ENCODE measurements around the gene FBXL17. TPM values are rescaled to one million over a fixed set of nuclear protein-coding genes. Genes with fewer than 3 reads are reported as not detected.

Gene FBXL17
- total and polyA plus RNA-seq, 2 of the 13 experiments (the other 11 are each of a cell fraction or from before 2014, with no cell fraction given) = 3.0 to 7.9 TPM

DNA sequence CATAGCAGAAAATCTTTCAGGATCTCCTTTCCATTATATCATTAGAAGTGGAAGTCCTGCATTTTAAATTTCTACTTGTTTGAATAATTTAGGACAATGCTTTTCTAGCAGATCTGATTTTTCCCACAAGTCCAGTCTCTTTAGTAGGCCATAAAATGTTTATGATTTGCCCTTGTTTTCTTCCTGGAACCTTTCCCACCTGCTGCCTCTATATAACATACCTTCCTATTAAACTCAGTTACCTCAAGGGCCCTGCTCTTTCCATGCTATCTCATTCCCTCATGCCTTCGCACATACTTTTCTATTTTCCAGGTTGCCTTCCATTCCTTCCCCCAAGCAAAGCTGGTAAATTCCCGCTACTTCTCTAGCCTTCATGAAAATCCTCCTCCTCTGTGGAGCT is 524.1 kb downstream of the FBXL17 start:
- H3K79me2 ChIP-seq (ENCODE audit: insufficient read depth, low read length) = no peaks in the 10 kb centered on the region
- CTCF ChIA-PET (ENCODE audit: low intra/inter-chr PET ratio, low total read pairs) = no interaction called here
- H3K4me2 ChIP-seq (ENCODE audit: low read depth, low read length) = no peak overlapping the region
- BruUV-seq (replicated peaks) = no TSS peak
- H3K27me3 ChIP-seq (ENCODE audit: control insufficient read depth in 1 of 2, insufficient read depth in 2 of 2, low read length in 2 of 2) = no peaks in the 10 kb centered on the region
- FAIRE-seq = no peak
- no peak for DNase-seq (ENCODE audit: low spot score)
- H3K9me3 ChIP-seq (ENCODE audit: low read length) = no peaks in the 10 kb centered on the region
- H3K4me1 ChIP-seq (ENCODE audit: insufficient read depth, low read length) = no peaks in the 10 kb centered on the region
- no peaks in the 10 kb centered on the region for H3K36me3 ChIP-seq (replicated peaks in 1 of 2; ENCODE audit: control insufficient read depth in 1 of 2, insufficient read depth in 2 of 2, low read length in 2 of 2)
- in situ Hi-C loops (cut with HindIII; ENCODE audit: extremely low pct_ligation_motif_present, low pct_unique_long_range_greater_than_20kb) = no loop called here
- no peak overlapping the region for H2AFZ ChIP-seq (ENCODE audit: low read length)
- no peak overlapping the region for H3K27ac ChIP-seq (ENCODE audit: extremely low read length, insufficient read depth, low read length)
- TF ChIP-seq POLR2G (IDR thresholded peaks at IDR 0.05; ENCODE audit: low read depth, low read length) = no peak
- no peak for TF ChIP-seq NR1H2 (CRISPR knock-in tag; IDR thresholded peaks at IDR 0.05; ENCODE audit: borderline replicate concordance, low read depth)
- TF ChIP-seq SIN3B (IDR thresholded peaks at IDR 0.05; ENCODE audit: low read length) = no peak
- no peak for TF ChIP-seq ASH2L (IDR thresholded peaks at IDR 0.05; ENCODE audit: insufficient read length, low read depth, low read length)
- no peak for TF ChIP-seq AGO1 (IDR thresholded peaks at IDR 0.05; ENCODE audit: low read depth, low read length, poor library complexity, severe bottlenecking)
- no peak for TF ChIP-seq STAT6 (CRISPR knock-in tag; IDR thresholded peaks at IDR 0.05; ENCODE audit: borderline replicate concordance)
- intact Hi-C loops (cut with micrococcal nuclease; ENCODE audit: unreplicated experiment) = no loop called here
- H3K9ac ChIP-seq (ENCODE audit: insufficient read depth, low read depth, low read length) = no peak overlapping the region
- POLR2A ChIA-PET = no interaction called here
- ATAC-seq = no peak
- 85% methylated on average over 2 of the region's 2 CpGs for WGBS (ENCODE audit: low lambda C conversion rate)
- no peak overlapping the region for H3K4me3 ChIP-seq (replicated peaks in 1 of 3; ENCODE audit: insufficient read depth in 1 of 3, low read depth in 2 of 3, low read length in 3 of 3)
- no peaks in the 10 kb centered on the region for H4K20me1 ChIP-seq (ENCODE audit: insufficient read depth, low read length)

GRCh38 chr5:107855171-107855570 is 526.7 kb downstream of the FBXL17 start:
- BruUV-seq (replicated peaks) = no TSS peak
- no peak overlapping the region for H3K9ac ChIP-seq (ENCODE audit: insufficient read depth, low read depth, low read length)
- no peaks in the 10 kb centered on the region for H3K4me1 ChIP-seq (ENCODE audit: insufficient read depth, low read length)
- H3K4me2 ChIP-seq (ENCODE audit: low read depth, low read length) = no peak overlapping the region
- ChIA-PET POLR2A (no interaction called here), CTCF (ENCODE audit: low intra/inter-chr PET ratio, low total read pairs) (no interaction called here)
- no peaks in the 10 kb centered on the region for H3K79me2 ChIP-seq (ENCODE audit: insufficient read depth, low read length)
- no peak overlapping the region for H2AFZ ChIP-seq (ENCODE audit: low read length)
- H3K27ac ChIP-seq (ENCODE audit: extremely low read length, insufficient read depth, low read length) = no peak overlapping the region
- no peak for ATAC-seq
- H4K20me1 ChIP-seq (ENCODE audit: insufficient read depth, low read length) = no peaks in the 10 kb centered on the region
- H3K9me3 ChIP-seq (ENCODE audit: low read length) = no peaks in the 10 kb centered on the region
- H3K27me3 ChIP-seq (ENCODE audit: control insufficient read depth in 1 of 2, insufficient read depth in 2 of 2, low read length in 2 of 2) = no peaks in the 10 kb centered on the region
- no peak for FAIRE-seq
- H3K36me3 ChIP-seq (replicated peaks in 1 of 2; ENCODE audit: control insufficient read depth in 1 of 2, insufficient read depth in 2 of 2, low read length in 2 of 2) = no peaks in the 10 kb centered on the region
- H3K4me3 ChIP-seq (replicated peaks in 1 of 3; ENCODE audit: insufficient read depth in 1 of 3, low read depth in 2 of 3, low read length in 3 of 3) = no peak overlapping the region
- in situ Hi-C loops (cut with HindIII; ENCODE audit: extremely low pct_ligation_motif_present, low pct_unique_long_range_greater_than_20kb) (no loop called here), intact Hi-C loops (cut with micrococcal nuclease; ENCODE audit: unreplicated experiment) (no loop called here)
- no peak for DNase-seq (ENCODE audit: low spot score)
- 9% methylated on average over 2 of the region's 2 CpGs for WGBS (ENCODE audit: low lambda C conversion rate)
- TF ChIP-seq KLF15 (CRISPR knock-in tag; IDR thresholded peaks at IDR 0.05; ENCODE audit: borderline replicate concordance) = no peak
- no peak for TF ChIP-seq MIXL1 (CRISPR knock-in tag; IDR thresholded peaks at IDR 0.05)
- TF ChIP-seq AHR (CRISPR knock-in tag; IDR thresholded peaks at IDR 0.05) = no peak
- TF ChIP-seq EZH2 (conservative IDR thresholded peaks at IDR 0.05; ENCODE audit: low read depth, low read length) = no peak
- TF ChIP-seq MXI1 (IDR thresholded peaks at IDR 0.05; ENCODE audit: borderline replicate concordance, low read depth, low read length) = no peak
- TF ChIP-seq PRDM10 (CRISPR knock-in tag; IDR thresholded peaks at IDR 0.05; ENCODE audit: low read depth) = no peak
- no peak for TF ChIP-seq ZNF350 (CRISPR knock-in tag; IDR thresholded peaks at IDR 0.05; ENCODE audit: borderline replicate concordance, low read depth)
- no peak for TF ChIP-seq GPN1 (CRISPR knock-in tag; IDR thresholded peaks at IDR 0.05; ENCODE audit: borderline replicate concordance)
